DND-41 (cell line): ENCODE data around the gene CCPG1.
"Not testable (repeated sequence)": the region's sequence is repeated elsewhere in the genome, so short reads cannot be mapped to it uniquely, and the experiment has no call there.

Experiments
- ATAC-seq: fragments of 200-7000 bp; cut with Tn5 transposase; 3 replicates; pipeline ENCODE4 v1.9.1; 2021; ENCODE audit warnings: low read depth; ENCODE audit not compliant: insufficient read depth
- DNase-seq: peaks from one replicate; pipeline ENCODE4 v3.0.0-alpha.2; 2020
- H2AFZ ChIP-seq: 2 replicates; pipeline ENCODE4 v1.6.0; 2012; ENCODE audit warnings: low read depth, low read length
- H3K27ac ChIP-seq: 2 replicates; pipeline ENCODE4 v1.5.1; 2012; ENCODE audit warnings: low read length, inconsistent platforms
- H3K27me3 ChIP-seq: fragments of 200-600 bp; sonication (generic); 2 replicates; pipeline ENCODE4 v1.6.0; 2012; ENCODE audit warnings: low read length, mild to moderate bottlenecking, inconsistent platforms; ENCODE audit not compliant: insufficient read depth, poor library complexity
- H3K36me3 ChIP-seq: 2 replicates; pipeline ENCODE4 v1.5.1; 2012; ENCODE audit warnings: low read length, inconsistent platforms; ENCODE audit not compliant: insufficient read depth
- H3K4me1 ChIP-seq: 2 replicates; pipeline ENCODE4 v1.5.1; 2012; ENCODE audit warnings: mild to moderate bottlenecking, low read length; ENCODE audit not compliant: insufficient read depth
- H3K4me2 ChIP-seq: 2 replicates; pipeline ENCODE4 v1.6.0; 2012; ENCODE audit warnings: mild to moderate bottlenecking, moderate library complexity, low read length, inconsistent platforms; ENCODE audit not compliant: insufficient read depth
- H3K4me3 ChIP-seq, 2 experiments: fragments of 200-600 bp in 1 of 2; shearing (Covaris generic) in 1 of 2; 2 replicates each; pipeline ENCODE4 v1.5.1; 2012 to 2016; ENCODE audit warnings: inconsistent platforms in 2 of 2, low read length in 2 of 2, mild to moderate bottlenecking in 2 of 2, low read depth in 1 of 2, moderate library complexity in 1 of 2
- H3K79me2 ChIP-seq: 2 replicates; pipeline ENCODE4 v1.6.0; 2012; ENCODE audit warnings: low read length, inconsistent platforms; ENCODE audit not compliant: insufficient read depth
- H3K9ac ChIP-seq: 2 replicates; pipeline ENCODE4 v1.6.0; 2012; ENCODE audit warnings: low read depth, mild to moderate bottlenecking, inconsistent platforms, low read length, moderate library complexity
- H3K9me3 ChIP-seq: 2 replicates; pipeline ENCODE4 v1.5.1; 2012; ENCODE audit warnings: low read length, moderate library complexity, mild to moderate bottlenecking, inconsistent platforms; ENCODE audit not compliant: insufficient read depth, severe bottlenecking
- H4K20me1 ChIP-seq: 2 replicates; pipeline ENCODE4 v1.6.0; 2012; ENCODE audit warnings: low read length; ENCODE audit not compliant: insufficient read depth
- CTCF ChIP-seq: IDR thresholded peaks from 2 replicates; pipeline ENCODE4 v1.5.1; 2012; ENCODE audit warnings: borderline replicate concordance, low read length, moderate library complexity, mild to moderate bottlenecking; ENCODE audit not compliant: poor library complexity, severe bottlenecking; ENCODE audit errors: extremely low read depth
- EZH2 ChIP-seq: IDR thresholded peaks from 3 replicates; pipeline ENCODE4 v1.6.1; 2012; ENCODE audit warnings: borderline replicate concordance, low read depth, mild to moderate bottlenecking, moderate library complexity, low read length, inconsistent platforms; ENCODE audit not compliant: severe bottlenecking

The CCPG1 gene

GRCh38 chr15:55401786-55402246 lies 6.3 kb downstream of the CCPG1 start:
- no peak overlapping the region for H3K27ac ChIP-seq

DNA sequence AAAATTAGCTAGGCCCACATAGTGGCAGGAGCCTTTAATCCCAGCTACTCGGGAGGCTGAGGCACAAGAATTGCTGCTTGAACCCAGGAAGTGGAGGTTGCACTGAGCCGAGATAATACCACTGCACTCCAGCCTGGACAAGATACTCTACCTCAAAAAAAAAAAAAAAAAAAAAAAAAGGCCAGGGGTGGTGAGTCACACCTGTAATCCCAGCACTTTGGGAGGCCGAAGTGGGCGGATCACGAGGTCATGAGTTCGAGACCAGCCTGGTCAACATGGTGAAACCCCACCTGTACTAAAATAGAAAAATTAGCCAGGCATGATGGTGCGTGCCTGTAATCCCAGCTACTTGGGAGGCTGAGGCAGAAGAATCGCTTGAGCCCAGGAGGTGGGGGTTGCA lies 8.1 kb downstream of the CCPG1 start:
- Histone ChIP-seq H3K4me1 (peaks cover 23% of the 10 kb centered on the region), H3K79me2 (peaks cover 24% of the 10 kb centered on the region; the same call in 1 of the 2 replicates)
- H3K9ac ChIP-seq, DNase-seq, H3K9me3 ChIP-seq, H3K27me3 ChIP-seq, H4K20me1 ChIP-seq, H3K4me3 ChIP-seq, H3K4me2 ChIP-seq, H3K36me3 ChIP-seq, ATAC-seq, H3K27ac ChIP-seq, H2AFZ ChIP-seq: not testable (repeated sequence)

More at GRCh38 chr15:55401786-55402246, 6.3 kb downstream of the CCPG1 start:
- Histone ChIP-seq H2AFZ (no peak overlapping the region), H3K79me2 (peaks cover 33% of the 10 kb centered on the region; the same call in 1 of the 2 replicates), H3K4me3 (no peak overlapping the region), H3K27me3 (no peaks in the 10 kb centered on the region), H4K20me1 (no peaks in the 10 kb centered on the region), H3K9me3 (no peaks in the 10 kb centered on the region), H3K9ac (no peak overlapping the region), H3K36me3 (no peaks in the 10 kb centered on the region), H3K4me2 (no peak overlapping the region), H3K4me1 (peaks cover 41% of the 10 kb centered on the region)
- TF ChIP-seq CTCF = no peak
- no peak for TF ChIP-seq EZH2
- DNase-seq (no peak), ATAC-seq (no peak)

GRCh38 chr15:55398243-55398642 lies 9.9 kb downstream of the CCPG1 start:
- H3K36me3 ChIP-seq = no peaks in the 10 kb centered on the region
- no peaks in the 10 kb centered on the region for H4K20me1 ChIP-seq
- no peak for ATAC-seq
- H3K4me2 ChIP-seq = no peak overlapping the region
- no peaks in the 10 kb centered on the region for H3K27me3 ChIP-seq
- H3K9me3 ChIP-seq = no peaks in the 10 kb centered on the region
- H3K79me2 ChIP-seq = peaks cover 25% of the 10 kb centered on the region; the same call in 1 of the 2 replicates
- TF ChIP-seq CTCF = no peak
- no peak for TF ChIP-seq EZH2
- peaks cover 5% of the 10 kb centered on the region for H3K4me1 ChIP-seq
- no peak overlapping the region for H2AFZ ChIP-seq
- no peak overlapping the region for H3K4me3 ChIP-seq
- H3K9ac ChIP-seq = no peak overlapping the region
- H3K27ac ChIP-seq = no peak overlapping the region
- no peak for DNase-seq

DNA sequence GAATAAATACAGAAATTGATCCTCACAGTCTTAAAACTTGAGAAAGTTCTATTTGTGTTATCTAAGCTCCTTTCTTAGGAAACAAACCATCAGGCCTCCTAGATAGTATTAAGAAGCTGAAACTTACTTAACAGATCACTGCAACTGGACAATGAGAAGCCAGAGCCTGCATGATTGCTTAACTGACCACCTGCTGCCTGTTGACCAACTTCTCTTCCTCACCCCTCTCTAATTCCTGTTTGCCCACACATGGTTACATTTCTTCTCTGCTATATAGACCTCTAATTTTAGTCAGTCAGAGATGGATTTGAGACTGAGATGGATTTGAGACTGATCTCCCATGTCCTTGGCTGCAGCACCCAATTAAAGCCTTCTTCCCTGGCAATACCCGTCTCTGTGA lies 13.5 kb downstream of the CCPG1 start:
- Histone ChIP-seq H3K4me3 (no peak overlapping the region), H3K36me3 (no peaks in the 10 kb centered on the region), H3K4me2 (no peak overlapping the region), H3K9me3 (no peaks in the 10 kb centered on the region), H3K4me1 (no peaks in the 10 kb centered on the region), H4K20me1 (no peaks in the 10 kb centered on the region), H3K27ac (no peak overlapping the region), H3K27me3 (no peaks in the 10 kb centered on the region), H3K79me2 (peaks cover 6% of the 10 kb centered on the region; the same call in 1 of the 2 replicates), H2AFZ (no peak overlapping the region), H3K9ac (no peak overlapping the region)
- no peak for ATAC-seq
- DNase-seq = no peak
- TF ChIP-seq CTCF (no peak), EZH2 (no peak)
